K562 (cell line): ENCODE measurements around the gene PIGV. TPM values are rescaled to one million over a fixed set of nuclear protein-coding genes. Genes with fewer than 3 reads are reported as not detected.
A peak's percentile ranks its signal among the peaks of the same experiment; 100 is the strongest.

Source experiments
- ATAC-seq: fragments of 200-7000 bp; cut with Tn5 transposase; 3 replicates; pipeline ENCODE4 v1.9.1; 2020; ENCODE audit warnings: moderate library complexity
- BruUV-seq: library from RNA; stranded (reverse); fragments of 400-500 nt; replicated peaks from 2 replicates; lab custom pipeline; 2021; lab: Mats Ljungman, UMichigan
- CTCF ChIA-PET: fragments of 300-600 bp; formaldehyde crosslinking; extraction: SDS; loops from one replicate; lab custom pipeline; 2021; ENCODE audit warnings: low intra/inter-chr PET ratio; lab: Yijun Ruan, JAX
- POLR2A ChIA-PET: fragments of 300-600, 350-650 bp; sonication (Branson Sonifier 250); formaldehyde crosslinking; extraction: SDS; loops from one replicate; lab custom pipeline; 2021; ENCODE audit warnings: antibody characterized with exemption, inconsistent platforms; lab: Yijun Ruan, JAX
- DNase-seq, 4 experiments: peaks; one replicate each; pipeline versions ENCODE4 v3.0.0 to v3.0.0-alpha.2; 2011 to 2018; ENCODE audit warnings: low spot score in 3 of 4, mixed read lengths in 3 of 4; ENCODE audit errors: extremely low read depth in 1 of 4
- FAIRE-seq: peaks from 2 replicates; lab custom pipeline; 2011; peaks lifted over from hg19 to GRCh38; lab: Jason Lieb, UNC
- H2AFZ ChIP-seq: 2 replicates; pipeline ENCODE4 v1.6.0; 2011; ENCODE audit warnings: low read depth, low read length, control low read depth, inconsistent platforms
- H3K27ac ChIP-seq: fragments of 200-600 bp; 3 replicates; pipeline ENCODE4 v1.8.0; 2011; ENCODE audit warnings: low read depth, mild to moderate bottlenecking, control low read depth, inconsistent platforms, low read length, moderate library complexity, mixed read lengths; ENCODE audit errors: extremely low read depth
- H3K27me3 ChIP-seq, 2 experiments: fragments of 300-600 bp in 1 of 2; 2 replicates in 1 of 2; 3 replicates in 1 of 2; pipeline versions ENCODE4 v1.6.0 to v1.8.0; 2011; ENCODE audit warnings: inconsistent platforms in 2 of 2, low read length in 2 of 2, mild to moderate bottlenecking in 1 of 2, mixed read lengths in 1 of 2, moderate library complexity in 1 of 2; ENCODE audit not compliant: control insufficient read depth in 2 of 2, insufficient read depth in 2 of 2
- H3K36me3 ChIP-seq: fragments of 300-600 bp; 3 replicates; pipeline ENCODE4 v1.8.0; 2011; ENCODE audit warnings: mild to moderate bottlenecking, low read length, inconsistent platforms; ENCODE audit not compliant: control insufficient read depth, insufficient read depth
- H3K4me1 ChIP-seq, 2 experiments: fragments of 200-600 bp in 1 of 2; replicated peaks in 1 of 2; 2 replicates in 1 of 2; 3 replicates in 1 of 2; pipeline versions ENCODE4 v1.5.1 to v1.8.0; 2011; ENCODE audit warnings: inconsistent platforms in 2 of 2, low read length in 2 of 2, mild to moderate bottlenecking in 1 of 2, mixed read lengths in 1 of 2, moderate library complexity in 1 of 2; ENCODE audit not compliant: control insufficient read depth in 2 of 2, insufficient read depth in 2 of 2
- H3K4me2 ChIP-seq: 2 replicates; pipeline ENCODE4 v1.6.1; 2011; ENCODE audit warnings: low read length, control low read depth, inconsistent platforms, mixed read lengths; ENCODE audit not compliant: insufficient read depth
- H3K4me3 ChIP-seq: fragments of 200-600 bp; sonication (generic), shearing (Covaris generic); 2 replicates; pipeline ENCODE4 v1.5.1; 2016; ENCODE audit warnings: control low read depth, inconsistent platforms
- H3K79me2 ChIP-seq: fragments of 200-600 bp; 3 replicates; pipeline ENCODE4 v1.8.0; 2011; ENCODE audit warnings: low read length, inconsistent platforms; ENCODE audit not compliant: control insufficient read depth, insufficient read depth
- H3K9ac ChIP-seq, 2 experiments: 2 replicates each; pipeline versions ENCODE4 v1.6.0 to v1.6.1; 2011; ENCODE audit warnings: low read depth in 2 of 2, low read length in 2 of 2, control low read depth in 1 of 2, inconsistent platforms in 1 of 2, mild to moderate bottlenecking in 1 of 2, mixed read lengths in 1 of 2; ENCODE audit not compliant: insufficient read depth in 1 of 2
- H3K9me1 ChIP-seq: one replicate; pipeline ENCODE4 v1.6.0; 2011; ENCODE audit warnings: inconsistent platforms, mild to moderate bottlenecking, low read length, moderate library complexity; ENCODE audit not compliant: control insufficient read depth, insufficient read depth
- H3K9me3 ChIP-seq: replicated peaks from 2 replicates; pipeline ENCODE4 v1.5.1; 2011; ENCODE audit warnings: low read depth, low read length, inconsistent platforms; ENCODE audit not compliant: control insufficient read depth, insufficient read depth
- H4K20me1 ChIP-seq: replicated peaks from 2 replicates; pipeline ENCODE4 v1.6.1; 2011; ENCODE audit warnings: low read length, inconsistent platforms, mixed read lengths; ENCODE audit not compliant: control insufficient read depth, insufficient read depth
- BCOR ChIP-seq: fragments of 450-650 bp; IDR thresholded peaks from 2 replicates; pipeline ENCODE4 v1.6.1; 2016
- EGR1 ChIP-seq: fragments of 450-650 bp; conservative IDR thresholded peaks from 2 replicates; pipeline ENCODE4 v1.6.1; 2017; ENCODE audit warnings: mild to moderate bottlenecking
- HDGF ChIP-seq: fragments of 450-650 bp; IDR thresholded peaks from 2 replicates; pipeline ENCODE4 v1.6.1; 2016
- LARP7 ChIP-seq: fragments of 450-650 bp; IDR thresholded peaks from 2 replicates; pipeline ENCODE4 v1.6.1; 2016
- RBM25 ChIP-seq: fragments of 200-400 bp; formaldehyde crosslinking; IDR thresholded peaks from 2 replicates; pipeline ENCODE4 v1.6.1; 2018; ENCODE audit warnings: low read length, low read depth, moderate library complexity; ENCODE audit not compliant: severe bottlenecking
- RUNX1 ChIP-seq: sonication (generic); IDR thresholded peaks from 2 replicates; pipeline ENCODE4 v1.6.1; 2016; ENCODE audit warnings: antibody characterized with exemption, low read depth
- SP1 ChIP-seq: sonication (generic); formaldehyde crosslinking; IDR thresholded peaks from 2 replicates; pipeline ENCODE4 v1.8.1; 2022; ENCODE audit warnings: mild to moderate bottlenecking, missing genetic modification reagents
- ZFP30 ChIP-seq: fragments of 250-450 bp; sonication (Bioruptor Pico); IDR thresholded peaks from 2 replicates; pipeline ENCODE4 v1.8.0; 2022; ENCODE audit warnings: moderate library complexity, mild to moderate bottlenecking, inconsistent platforms, borderline replicate concordance
- ZKSCAN8 ChIP-seq: fragments of 200-800 bp; sonication (Bioruptor generic); IDR thresholded peaks from 2 replicates; pipeline ENCODE4 v1.6.1; 2016; ENCODE audit warnings: missing genetic modification characterization, missing compliant biosample characterization
- WGBS: fragments of 100-300 bp; shearing (Covaris generic); methylation state at CpG from one replicate; pipeline ENCODE4 v1.1.6; 2016; ENCODE audit warnings: low coverage, mixed read lengths; ENCODE audit not compliant: insufficient coverage; ENCODE audit errors: missing lambda C conversion rate; 5-methylcytosine and 5-hydroxymethylcytosine counted together
- in situ Hi-C: fragments of 300-500 bp; cut with MboI; formaldehyde crosslinking; loops from 4 replicates; pipeline ENCODE4 v1.15.0; 2018; ENCODE audit warnings: inconsistent platforms, mixed read lengths
- intact Hi-C: fragments of 100-400 bp; cut with micrococcal nuclease; formaldehyde crosslinking; loops from 2 replicates; pipeline ENCODE4 v1.14.2; 2022
- polyA plus RNA-seq, 8 experiments: library from polyadenylated mRNA; depleted of rRNA in 4 of 8; stranded (reverse) in 5 of 8; unstranded in 3 of 8; fragments of >200 nt; fragmentation: Nextera tagmentation in 2 of 8; fragmentation: Illumina TruSeq in 1 of 8; extraction: Ambion mirVana in 2 of 8; extraction: Trizol in 1 of 8; gene quantifications; 2 replicates each; pipeline versions ENCODE4 v1.2.1 to v1.2.3, GENCODE V29; 2011 to 2014; ENCODE audit warnings: inconsistent platforms in 1 of 8, missing spikeins in 1 of 8
- total RNA-seq, 7 experiments: library from RNA; depleted of rRNA in 6 of 7; stranded (reverse); fragments of >200 nt in 6 of 7; fragmentation: Illumina TruSeq in 2 of 7; extraction: Trizol in 2 of 7; gene quantifications; 2 replicates each; pipeline versions ENCODE4 v1.2.1 to v1.2.3, GENCODE V29; 2011 to 2021; ENCODE audit warnings: low replicate concordance in 1 of 7

The PIGV gene
- total and polyA plus RNA-seq, 9 of the 15 experiments (the other 6 are each of a cell fraction or from before 2014, with no cell fraction given) = 8.4 to 21.8 (median 11.7) TPM

DNA sequence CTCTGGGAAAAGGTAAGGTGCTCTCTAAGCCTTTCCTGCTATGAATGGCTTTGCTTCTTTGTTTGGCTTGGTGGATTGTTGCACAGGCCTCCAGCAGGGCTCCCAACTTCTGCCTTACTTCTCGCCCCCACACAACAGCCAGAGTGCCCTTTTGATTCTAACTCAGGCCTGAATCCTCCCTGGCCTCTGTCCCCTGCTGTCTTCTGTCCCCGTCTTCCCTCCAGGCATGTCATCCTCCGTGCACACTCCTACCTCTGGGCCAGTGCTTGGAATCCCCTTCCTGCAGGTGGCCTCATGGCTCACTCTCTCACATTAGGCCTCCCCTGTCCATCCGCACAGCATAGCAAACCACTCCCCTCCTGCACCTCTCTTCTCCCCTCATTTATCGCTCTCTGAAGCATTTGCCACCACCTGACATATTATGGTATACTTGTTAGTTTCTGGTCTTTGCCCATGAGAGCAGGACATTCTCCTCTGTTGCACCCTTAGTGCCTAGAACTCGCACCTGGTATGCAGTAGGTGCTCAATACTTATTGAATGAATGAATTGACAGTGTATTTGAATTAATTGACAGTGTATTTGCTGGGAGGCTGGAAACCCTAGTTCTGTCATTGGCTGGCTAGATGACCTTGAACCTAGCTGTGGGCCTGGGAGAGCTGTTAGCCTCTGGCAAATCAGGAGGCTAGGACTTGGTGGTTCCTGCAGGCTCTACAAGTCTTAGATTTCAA is 41.6 kb downstream of the PIGV start:
- Histone ChIP-seq H3K4me2 (peak overlapping the region; percentile 70), H3K9ac (peak overlapping the region; percentile 27 to 85), H3K9me3 (no peaks in the 10 kb centered on the region), H3K9me1 (peaks cover 10% of the 10 kb centered on the region), H4K20me1 (peaks cover 16% of the 10 kb centered on the region; the same call in 1 of the 2 replicates), H3K4me1 (peaks cover 42 to 44% of the 10 kb centered on the region in 2 experiments), H2AFZ (no peak overlapping the region), H3K36me3 (peaks cover 57% of the 10 kb centered on the region), H3K4me3 (no peak overlapping the region; the same call in 1 of the 2 replicates), H3K27me3 (no peaks in the 10 kb centered on the region), H3K79me2 (peaks cover 41% of the 10 kb centered on the region), H3K27ac (peak overlapping the region; percentile 48; the same call in 2 of the 3 replicates)
- ChIA-PET CTCF (no interaction called here), POLR2A (interaction anchor here (0.8 to 2.2 kb wide), 8 partner anchors 9 to 152 kb away, joined by 3 to 7 read pairs (median 3); partner anchors contain the start of gene NR0B2)
- in situ Hi-C loops = no loop called here
- FAIRE-seq (peak; percentile 49), DNase-seq (peak in 1 of 4 experiments; percentile 14), ATAC-seq (peak; percentile 5; the same call in 1 of the 3 replicates)
- BruUV-seq = no TSS peak
- intact Hi-C loops = no loop called here
- TF ChIP-seq ZKSCAN8 (peak; percentile 80; the same call in 1 of the 2 replicates), HDGF (0 out of 2 replicates have a peak, but pooled peaks have one; percentile 2), EGR1 (0 out of 2 replicates have a peak, but pooled peaks have one; percentile 14), RUNX1 (no peak), LARP7 (0 out of 2 replicates have a peak, but pooled peaks have one; percentile 52)
- 69% methylated on average over 6 of the region's 6 CpGs for WGBS

DNA sequence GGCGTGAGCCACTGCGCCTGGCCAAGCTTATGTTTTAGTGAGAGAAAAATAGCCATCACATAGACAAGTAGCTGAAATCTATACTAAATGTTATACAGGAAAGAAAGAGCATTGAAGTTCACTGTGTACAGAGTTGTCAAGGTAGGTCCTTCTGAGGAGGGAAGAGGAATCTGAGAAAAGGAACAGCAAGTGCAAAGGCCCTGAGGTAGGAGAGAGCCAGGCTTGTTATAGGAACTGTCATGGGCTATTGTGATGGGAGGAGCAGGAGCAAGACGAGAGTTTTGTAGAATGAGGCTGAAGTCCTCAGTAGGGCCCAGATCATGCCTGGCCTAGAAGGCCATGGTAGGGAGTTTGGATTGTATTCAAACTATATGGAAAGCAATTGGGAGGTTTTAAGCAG is 43.3 kb downstream of the PIGV start:
- ChIA-PET POLR2A (interaction anchor here (0.6 to 1.2 kb wide), 5 partner anchors 8 to 40 kb away, joined by 3 to 4 read pairs (median 3); no protein-coding TSS in a partner anchor), CTCF (no interaction called here)
- Histone ChIP-seq H3K9me1 (peaks cover 10% of the 10 kb centered on the region), H3K27me3 (no peaks in the 10 kb centered on the region), H2AFZ (no peak overlapping the region), H3K9me3 (no peaks in the 10 kb centered on the region), H3K4me3 (no peak overlapping the region), H3K27ac (no peak overlapping the region), H4K20me1 (peaks cover 16% of the 10 kb centered on the region; the same call in 1 of the 2 replicates), H3K9ac (no peak overlapping the region), H3K4me1 (peaks cover 33 to 38% of the 10 kb centered on the region in 2 experiments), H3K4me2 (no peak overlapping the region), H3K79me2 (peaks cover 41% of the 10 kb centered on the region)
- BruUV-seq = no TSS peak
- in situ Hi-C loops = no loop called here
- no peak for FAIRE-seq
- no peak for ATAC-seq
- intact Hi-C loops = no loop called here
- 94% methylated on average over 3 of the region's 3 CpGs for WGBS
- no peak for DNase-seq
- TF ChIP-seq RBM25 = peak; percentile 58
- TF ChIP-seq SP1 (CRISPR knock-in tag) = no peak
- 0 out of 2 replicates have a peak, but pooled peaks have one; percentile 20 for TF ChIP-seq BCOR
- TF ChIP-seq ZFP30 (CRISPR knock-in tag) = no peak
- TF ChIP-seq, all 486 proteins: peak for 2
- H3K36me3 ChIP-seq = peaks cover 71% of the 10 kb centered on the region
